Muscle of leg (tissue), 16 donors: ENCODE data around the gene DENND4C. TPM values are rescaled to one million over a fixed set of nuclear protein-coding genes. Genes with fewer than 3 reads are reported as not detected.

Experiments used
- DNase-seq: peaks from one replicate; pipeline ENCODE4 v3.0.0; 2013
- H3K27ac ChIP-seq: one replicate; pipeline ENCODE4 v1.5.1; 2013; ENCODE audit warnings: mild to moderate bottlenecking, low read length, control low read depth
- H3K27me3 ChIP-seq: one replicate; pipeline ENCODE4 v1.6.1; 2013; ENCODE audit warnings: low read length; ENCODE audit not compliant: control insufficient read depth, insufficient read depth
- H3K36me3 ChIP-seq: one replicate; pipeline ENCODE4 v1.6.1; 2013; ENCODE audit warnings: low read length; ENCODE audit not compliant: control insufficient read depth, insufficient read depth
- H3K4me1 ChIP-seq: one replicate; pipeline ENCODE4 v1.6.1; 2013; ENCODE audit warnings: low read length; ENCODE audit not compliant: control insufficient read depth, insufficient read depth
- H3K4me3 ChIP-seq: one replicate; pipeline ENCODE4 v1.5.1; 2013; ENCODE audit warnings: low read length, control low read depth
- H3K9me3 ChIP-seq: replicated peaks from 2 replicates; pipeline ENCODE4 v1.6.1; 2013; ENCODE audit warnings: low read depth, low read length; ENCODE audit not compliant: control insufficient read depth
- WGBS: methylation state at CpG from one replicate; pipeline ENCODE4 v1.1.5; 2013; ENCODE audit warnings: missing lambda C conversion rate; ENCODE audit not compliant: insufficient coverage; 5-methylcytosine and 5-hydroxymethylcytosine counted together
- long read RNA-seq, 11 donors: transcript quantifications; one replicate each; lab custom pipeline, GENCODE V29; 2026
- polyA plus RNA-seq, 8 donors: library from polyadenylated mRNA; unstranded; fragments of 120-200 nt; gene quantifications; one replicate each; pipeline versions ENCODE4 v1.2.1 to v1.2.3, GENCODE V29; 2013; ENCODE audit warnings: inconsistent platforms in 1 of 8, low replicate concordance in 1 of 8; ENCODE audit not compliant: insufficient read length in 8 of 8, insufficient read depth in 1 of 8
- total RNA-seq: library from RNA; stranded (reverse); fragments of 120-200 nt; gene quantifications from one replicate; pipeline ENCODE4 v1.2.4, GENCODE V29; 2013

The DENND4C gene
- 38.4 TPM for total RNA-seq
- 10 to 100 TPM; 19.0 to 27.7 (median 20.9) TPM for polyA plus RNA-seq
- long read RNA-seq, donor 1, partial matches to known transcripts, result 3,906 of 4,026 reads
- long read RNA-seq, donor 1, other reads (novel, unspliced or antisense), result 120 of 4,026 reads
- long read RNA-seq, donor 2, partial matches to known transcripts, result 1,507 of 1,567 reads
- long read RNA-seq, donor 2, other reads (novel, unspliced or antisense), result 60 of 1,567 reads
- long read RNA-seq, donor 3, partial matches to known transcripts, result 8,402 of 8,714 reads
- long read RNA-seq, donor 3, other reads (novel, unspliced or antisense), result 312 of 8,714 reads
- long read RNA-seq, donor 4, partial matches to known transcripts, result 4,504 of 4,684 reads
- long read RNA-seq, donor 4, other reads (novel, unspliced or antisense), result 179 of 4,684 reads
- long read RNA-seq, donor 5, partial matches to known transcripts, result 17,879 of 18,351 reads
- long read RNA-seq, donor 5, other reads (novel, unspliced or antisense), result 470 of 18,351 reads
- long read RNA-seq, donor 6, partial matches to known transcripts, result 18,375 of 19,127 reads
- long read RNA-seq, donor 6, other reads (novel, unspliced or antisense), result 752 of 19,127 reads
- long read RNA-seq, donor 7, full-length matches to known transcripts, result 1 of 10,717 reads
- long read RNA-seq, donor 7, partial matches to known transcripts, result 10,377 of 10,717 reads
- long read RNA-seq, donor 7, other reads (novel, unspliced or antisense), result 339 of 10,717 reads
- long read RNA-seq, donor 8, partial matches to known transcripts, result 10,644 of 10,993 reads
- long read RNA-seq, donor 8, other reads (novel, unspliced or antisense), result 349 of 10,993 reads
- long read RNA-seq, donor 9, partial matches to known transcripts, result 7,427 of 7,644 reads
- long read RNA-seq, donor 9, other reads (novel, unspliced or antisense), result 217 of 7,644 reads
- long read RNA-seq, donor 10, partial matches to known transcripts, result 13,483 of 14,056 reads
- long read RNA-seq, donor 10, other reads (novel, unspliced or antisense), result 572 of 14,056 reads
- long read RNA-seq, donor 11, partial matches to known transcripts, result 7,783 of 7,990 reads
- long read RNA-seq, donor 11, other reads (novel, unspliced or antisense), result 207 of 7,990 reads

DNA sequence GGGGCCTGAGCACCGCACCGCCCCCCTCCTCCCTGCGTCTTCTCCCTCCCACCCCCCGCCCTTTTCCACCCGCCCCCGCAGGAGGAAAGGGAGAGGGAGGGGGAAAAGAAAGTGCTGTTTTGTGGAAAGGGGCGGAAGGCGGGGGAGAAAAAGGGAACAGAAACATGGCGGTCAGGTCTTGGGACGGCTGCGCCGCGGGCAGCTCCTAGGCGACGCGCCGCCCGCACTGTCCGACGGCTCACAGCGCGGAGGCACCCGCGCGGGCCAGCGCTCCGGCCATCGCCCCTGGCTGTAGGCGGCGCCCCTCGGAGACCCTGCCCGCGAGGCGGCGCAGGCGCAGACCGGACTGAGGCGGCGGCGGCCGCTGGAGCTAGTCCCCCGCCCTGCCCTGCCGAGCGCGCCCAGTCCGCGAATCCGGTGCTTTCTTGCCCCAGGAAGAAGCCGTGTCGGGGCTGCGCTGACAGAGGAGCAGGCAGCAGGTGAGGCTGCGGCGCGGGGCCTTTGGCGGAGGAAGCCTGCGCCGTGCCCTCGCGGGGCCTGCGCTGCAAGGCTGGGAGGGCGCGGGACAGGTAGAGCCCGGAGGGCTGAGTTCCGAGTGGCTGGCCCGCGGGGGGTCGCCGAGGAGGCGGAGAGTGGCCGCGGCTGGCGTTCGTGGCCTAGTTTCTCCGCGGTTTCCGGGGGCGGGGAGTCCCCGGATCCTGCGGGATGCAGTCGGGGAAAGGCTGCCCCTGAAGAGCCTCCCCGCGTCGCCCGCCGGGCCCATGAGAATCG lies at the start of gene DENND4C:
DENND4C (plus strand) TSS at position 339 of the 771 bp plus-strand sequence. CDS start 45,482 bp downstream, outside the sequence.
- no peaks in the 10 kb centered on the region for H3K4me1 ChIP-seq
- peak within 1 kb of the TSS; percentile 86 for H3K27ac ChIP-seq
- no peaks in the 10 kb centered on the region for H3K27me3 ChIP-seq
- peaks cover 3% of the 10 kb centered on the region for H3K36me3 ChIP-seq
- H3K9me3 ChIP-seq, result no peaks in the 10 kb centered on the region
- DNase-seq, result peak; percentile 97
- peak within 1 kb of the TSS; percentile 95 for H3K4me3 ChIP-seq
- WGBS, result under 1% methylated on average over 80 of the region's 86 CpGs

- Histone ChIP-seq H3K27me3 (no peaks in the 10 kb centered on the region), H3K9me3 (no peaks in the 10 kb centered on the region), H3K36me3 (no peaks in the 10 kb centered on the region), H3K27ac (no peak overlapping the region), H3K4me3 (no peak overlapping the region), H3K4me1 (peaks cover 8% of the 10 kb centered on the region)
- WGBS, result 80% methylated on average over 2 of the region's 5 CpGs
- peak; percentile 20 for DNase-seq
These were observed 49.5 kb upstream of the DENND4C start for GRCh38 chr9:19180991-19181390.

GRCh38 chr9:19181561-19181960 lies 48.9 kb upstream of the DENND4C start:
- WGBS, result 100% methylated on average over 1 of the region's 5 CpGs
- Histone ChIP-seq H3K27ac (no peak overlapping the region), H3K27me3 (no peaks in the 10 kb centered on the region), H3K36me3 (no peaks in the 10 kb centered on the region), H3K9me3 (no peaks in the 10 kb centered on the region), H3K4me1 (peaks cover 8% of the 10 kb centered on the region), H3K4me3 (no peak overlapping the region)
- no peak for DNase-seq

- no peak overlapping the region for H3K4me3 ChIP-seq
- peak; percentile 91 for DNase-seq
- H3K9me3 ChIP-seq, result no peaks in the 10 kb centered on the region
- peaks cover 8% of the 10 kb centered on the region for H3K4me1 ChIP-seq
- no peaks in the 10 kb centered on the region for H3K27me3 ChIP-seq
- H3K27ac ChIP-seq, result peak overlapping the region; percentile 88
- 17% methylated on average over 2 of the region's 7 CpGs for WGBS
- H3K36me3 ChIP-seq, result no peaks in the 10 kb centered on the region
These were observed 46.2 kb upstream of the DENND4C start for GRCh38 chr9:19184144-19184917.

GRCh38 chr9:19185191-19185590 lies 45.3 kb upstream of the DENND4C start:
- no CpG with 5 or more reads among the region's 1 CpG for WGBS
- Histone ChIP-seq H3K27me3 (no peaks in the 10 kb centered on the region), H3K27ac (no peak overlapping the region), H3K4me1 (peaks cover 8% of the 10 kb centered on the region), H3K9me3 (no peaks in the 10 kb centered on the region), H3K36me3 (no peaks in the 10 kb centered on the region), H3K4me3 (no peak overlapping the region)
- DNase-seq, result no peak

GRCh38 chr9:19186232-19186631 lies 44.3 kb upstream of the DENND4C start:
- no peak overlapping the region for H3K4me3 ChIP-seq
- H3K27me3 ChIP-seq, result no peaks in the 10 kb centered on the region
- peaks cover 8% of the 10 kb centered on the region for H3K4me1 ChIP-seq
- H3K36me3 ChIP-seq, result no peaks in the 10 kb centered on the region
- H3K9me3 ChIP-seq, result no peaks in the 10 kb centered on the region
- DNase-seq, result no peak
- no CpG with 5 or more reads among the region's 2 CpGs for WGBS
- no peak overlapping the region for H3K27ac ChIP-seq

- WGBS, result 78% methylated on average over 3 of the region's 5 CpGs
- H3K27ac ChIP-seq, result no peak overlapping the region
- no peak overlapping the region for H3K4me3 ChIP-seq
- H3K9me3 ChIP-seq, result no peaks in the 10 kb centered on the region
- peaks cover 7% of the 10 kb centered on the region for H3K4me1 ChIP-seq
- DNase-seq, result no peak
- H3K27me3 ChIP-seq, result no peaks in the 10 kb centered on the region
- H3K36me3 ChIP-seq, result no peaks in the 10 kb centered on the region
These were observed 41.7 kb upstream of the DENND4C start for GRCh38 chr9:19188771-19189170.

DNA sequence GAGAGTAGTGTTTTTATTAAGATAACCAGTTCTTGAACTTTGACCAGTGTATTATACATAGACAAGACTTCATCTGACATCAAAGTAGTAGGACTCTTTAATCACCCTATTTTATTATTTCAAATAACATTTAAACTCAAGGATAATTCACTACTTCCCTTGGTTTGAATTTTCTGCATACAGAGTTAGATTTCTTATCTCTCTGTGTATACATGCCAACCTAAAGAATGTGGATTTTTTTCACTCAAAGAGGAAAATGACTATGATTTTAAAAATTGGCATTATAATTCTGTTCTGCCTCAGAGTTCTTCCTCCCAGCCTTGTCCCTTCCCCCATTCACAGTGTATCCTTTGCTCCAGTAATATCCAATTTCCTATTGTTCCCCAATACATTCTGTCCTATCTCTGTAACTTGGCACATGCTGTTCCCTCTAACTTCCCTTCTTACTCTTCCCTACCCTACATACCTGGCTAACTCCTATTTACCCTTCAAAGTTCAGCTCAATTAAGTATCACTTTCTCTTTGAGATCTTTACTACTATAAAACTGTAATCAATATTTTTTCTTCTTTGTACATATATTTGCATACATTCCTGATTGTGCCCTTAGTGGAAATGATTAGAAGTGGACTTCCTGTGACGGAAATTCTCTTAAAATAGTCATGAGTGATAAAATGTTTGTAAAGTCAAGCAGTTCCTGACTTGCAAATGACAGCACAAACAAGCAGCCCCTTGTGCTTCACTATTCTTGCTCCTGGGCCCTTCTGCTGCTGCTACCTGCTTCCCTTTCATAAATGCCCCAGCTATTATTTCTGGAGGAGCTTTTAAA lies 38.1 kb upstream of the DENND4C start:
- no peaks in the 10 kb centered on the region for H3K27me3 ChIP-seq
- H3K9me3 ChIP-seq, result no peaks in the 10 kb centered on the region
- no CpG with 5 or more reads among the region's 1 CpG for WGBS
- no peak overlapping the region for H3K4me3 ChIP-seq
- no peak overlapping the region for H3K27ac ChIP-seq
- no peaks in the 10 kb centered on the region for H3K36me3 ChIP-seq
- no peaks in the 10 kb centered on the region for H3K4me1 ChIP-seq
- DNase-seq, result no peak
